Measurements from ENCODE around the gene ARHGAP6.

The ARHGAP6 gene

DNA sequence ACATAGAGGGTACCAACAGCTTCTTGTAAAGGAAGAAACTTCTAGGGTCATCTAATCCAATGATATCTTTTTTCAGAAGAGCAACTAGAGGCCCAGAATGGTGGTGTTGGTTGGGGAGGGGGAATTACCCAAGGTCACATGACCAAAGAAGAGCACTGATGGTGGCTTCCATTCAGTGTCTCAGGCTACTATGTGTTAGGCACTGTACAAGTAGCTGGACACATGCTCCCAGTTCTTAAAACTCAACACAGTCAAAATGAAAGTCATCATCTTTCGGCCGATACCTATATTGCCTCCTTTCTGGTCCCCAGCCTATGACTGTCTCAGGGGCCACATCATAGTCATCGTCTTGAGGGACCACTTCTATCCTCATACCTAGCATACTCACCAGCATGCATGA is 88.1 kb downstream of the ARHGAP6 start:
- no peak for DNase-seq (ENCODE audit: low read depth)
- TF ChIP-seq CTCF (IDR thresholded peaks at IDR 0.05; ENCODE audit: low read depth, low read length): no peak
- no peak for TF ChIP-seq POLR2A (IDR thresholded peaks at IDR 0.05; ENCODE audit: extremely low read depth, insufficient read length)
- TF ChIP-seq, protein P1, sequence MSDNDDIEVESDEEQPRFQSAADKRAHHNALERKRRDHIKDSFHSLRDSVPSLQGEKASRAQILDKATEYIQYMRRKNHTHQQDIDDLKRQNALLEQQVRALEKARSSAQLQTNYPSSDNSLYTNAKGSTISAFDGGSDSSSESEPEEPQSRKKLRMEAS (IDR thresholded peaks at IDR 0.05; ENCODE audit: low read depth, low read length): no peak
- TF ChIP-seq MYC (IDR thresholded peaks at IDR 0.05; ENCODE audit: low read depth, low read length): no peak
- H3K4me3 ChIP-seq (ENCODE audit: low read depth, low read length): no peak overlapping the region

GRCh38 chrX:11575332-11575731 is 90.4 kb downstream of the ARHGAP6 start:
- TF ChIP-seq CTCF (IDR thresholded peaks at IDR 0.05; ENCODE audit: low read depth, low read length): no peak
- TF ChIP-seq POLR2A (IDR thresholded peaks at IDR 0.05; ENCODE audit: extremely low read depth, insufficient read length): no peak
- TF ChIP-seq MYC (IDR thresholded peaks at IDR 0.05; ENCODE audit: low read depth, low read length): no peak
- TF ChIP-seq, protein P1 (IDR thresholded peaks at IDR 0.05; ENCODE audit: low read depth, low read length): no peak
- H3K4me3 ChIP-seq (ENCODE audit: low read depth, low read length): no peak overlapping the region
- no peak for DNase-seq (ENCODE audit: low read depth)

DNA sequence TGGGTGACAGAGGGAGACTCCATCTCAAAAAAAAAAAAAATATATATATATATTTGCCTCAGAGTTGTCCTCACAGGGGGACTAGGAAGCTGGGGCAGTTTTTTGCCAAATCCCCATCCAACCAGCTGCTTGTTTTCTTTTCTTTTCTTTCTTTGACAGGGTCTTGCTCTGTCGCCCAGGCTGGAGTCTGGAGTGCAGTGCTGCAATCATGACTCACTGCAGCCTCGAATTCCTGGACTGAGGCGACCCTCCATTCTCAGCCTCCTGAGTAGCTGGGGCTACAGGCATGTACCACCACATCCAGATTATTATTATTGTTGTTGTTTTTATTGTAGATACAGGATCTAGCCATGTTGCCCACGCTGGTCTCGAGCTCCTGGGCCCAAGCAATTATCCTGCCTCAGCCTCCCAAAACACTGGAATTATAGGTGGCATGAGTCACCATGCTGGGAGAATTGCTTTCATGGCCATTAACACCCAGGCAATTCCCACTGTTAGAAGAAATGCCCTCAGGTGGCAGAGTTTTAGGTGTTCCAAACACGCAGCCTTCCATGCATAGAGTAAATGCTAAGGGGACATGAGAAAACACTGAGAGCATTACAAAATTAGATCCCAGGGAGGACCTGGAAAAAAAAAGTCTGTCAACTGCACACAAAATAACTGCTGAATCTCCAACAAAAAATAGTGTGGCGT is 98.0 kb downstream of the ARHGAP6 start:
- TF ChIP-seq, protein P1 (IDR thresholded peaks at IDR 0.05; ENCODE audit: low read depth, low read length): no peak
- TF ChIP-seq POLR2A (IDR thresholded peaks at IDR 0.05; ENCODE audit: extremely low read depth, insufficient read length) (no peak), CTCF (IDR thresholded peaks at IDR 0.05; ENCODE audit: low read depth, low read length) (no peak), MYC (IDR thresholded peaks at IDR 0.05; ENCODE audit: low read depth, low read length) (no peak)
- no peak for DNase-seq (ENCODE audit: low read depth)
- no peak overlapping the region for H3K4me3 ChIP-seq (ENCODE audit: low read depth, low read length)

DNA sequence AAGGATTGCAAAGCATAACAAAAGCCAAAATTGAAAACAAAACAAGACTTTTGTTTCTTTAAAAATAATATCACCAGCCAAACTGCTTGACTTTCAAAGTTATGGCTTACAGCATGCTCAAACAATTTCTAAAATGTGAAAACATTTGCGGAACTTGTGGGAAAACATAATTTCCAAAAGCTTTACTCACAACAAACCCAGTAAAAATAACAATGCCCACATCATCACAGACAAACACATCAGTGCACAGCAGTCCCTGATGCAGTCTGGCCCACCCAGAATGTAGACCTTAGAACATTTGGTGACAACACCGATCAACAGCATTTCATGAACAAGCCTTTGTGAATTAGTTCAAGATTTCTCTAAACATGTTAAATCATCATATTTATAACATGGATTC is 98.9 kb downstream of the ARHGAP6 start:
- no peak overlapping the region for H3K4me3 ChIP-seq (ENCODE audit: low read depth, low read length)
- TF ChIP-seq MYC (IDR thresholded peaks at IDR 0.05; ENCODE audit: low read depth, low read length): no peak
- no peak for TF ChIP-seq POLR2A (IDR thresholded peaks at IDR 0.05; ENCODE audit: extremely low read depth, insufficient read length)
- TF ChIP-seq, protein P1 (IDR thresholded peaks at IDR 0.05; ENCODE audit: low read depth, low read length): no peak
- TF ChIP-seq CTCF (IDR thresholded peaks at IDR 0.05; ENCODE audit: low read depth, low read length): no peak
- no peak for DNase-seq (ENCODE audit: low read depth)

DNA sequence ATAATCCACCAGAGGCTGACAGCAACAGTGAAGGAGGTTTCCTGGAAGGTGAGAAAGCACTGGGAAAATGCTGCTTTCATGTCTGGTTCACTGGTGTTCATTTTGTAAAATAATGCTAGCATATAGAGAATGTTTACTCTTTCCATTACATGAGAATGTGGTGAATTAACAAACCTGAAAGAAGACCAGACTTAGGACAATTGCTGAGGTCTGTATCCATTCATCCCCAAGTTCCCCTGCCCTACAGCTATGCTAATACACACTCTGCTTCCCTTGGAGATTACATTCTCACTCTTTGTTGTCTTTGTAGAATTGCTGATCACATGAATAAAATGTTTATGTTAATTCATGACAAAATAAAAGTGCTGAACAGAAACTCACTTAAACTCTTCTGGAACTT is 99.5 kb downstream of the ARHGAP6 start:
- TF ChIP-seq POLR2A (IDR thresholded peaks at IDR 0.05; ENCODE audit: extremely low read depth, insufficient read length): no peak
- TF ChIP-seq CTCF (IDR thresholded peaks at IDR 0.05; ENCODE audit: low read depth, low read length): no peak
- no peak for TF ChIP-seq MYC (IDR thresholded peaks at IDR 0.05; ENCODE audit: low read depth, low read length)
- TF ChIP-seq, protein P1 (IDR thresholded peaks at IDR 0.05; ENCODE audit: low read depth, low read length): no peak
- DNase-seq (ENCODE audit: low read depth): no peak
- no peak overlapping the region for H3K4me3 ChIP-seq (ENCODE audit: low read depth, low read length)
